H9 (cell line): ENCODE measurements around the gene KCNIP4. TPM values are rescaled to one million over a fixed set of nuclear protein-coding genes. Genes with fewer than 3 reads are reported as not detected.

Experiments used
- DNase-seq: peaks from one replicate; pipeline ENCODE4 v3.0.0-alpha.2; 2017
- H2AFZ ChIP-seq: one replicate; pipeline ENCODE4 v1.6.1; 2013; ENCODE audit warnings: mild to moderate bottlenecking, low read length, control low read depth, moderate library complexity
- H2AK5ac ChIP-seq: 2 replicates; pipeline ENCODE4 v1.6.1; 2013; ENCODE audit warnings: low read length, control low read depth, mixed read lengths; ENCODE audit not compliant: insufficient read length
- H2BK120ac ChIP-seq: one replicate; pipeline ENCODE4 v1.6.1; 2013; ENCODE audit warnings: low read depth, mild to moderate bottlenecking, low read length, control low read depth, inconsistent platforms; ENCODE audit not compliant: poor library complexity, severe bottlenecking
- H2BK12ac ChIP-seq: 2 replicates; pipeline ENCODE4 v1.6.1; 2013; ENCODE audit warnings: low read length, control low read depth, mixed read lengths, low read depth; ENCODE audit not compliant: insufficient read length
- H2BK15ac ChIP-seq: 2 replicates; pipeline ENCODE4 v1.6.1; 2013; ENCODE audit warnings: low read depth, low read length, control low read depth
- H2BK20ac ChIP-seq: one replicate; pipeline ENCODE4 v1.6.1; 2013; ENCODE audit warnings: low read depth, mild to moderate bottlenecking, low read length, control low read depth, inconsistent platforms; ENCODE audit not compliant: poor library complexity, severe bottlenecking
- H2BK5ac ChIP-seq: 2 replicates; pipeline ENCODE4 v1.6.1; 2013; ENCODE audit warnings: low read length, control low read depth, mixed read lengths; ENCODE audit not compliant: insufficient read length
- H3K14ac ChIP-seq: 2 replicates; pipeline ENCODE4 v1.6.1; 2013; ENCODE audit warnings: low read length, control low read depth; ENCODE audit not compliant: insufficient read depth
- H3K18ac ChIP-seq: 2 replicates; pipeline ENCODE4 v1.6.1; 2013; ENCODE audit warnings: low read depth, mild to moderate bottlenecking, mixed read lengths, low read length, control low read depth; ENCODE audit not compliant: insufficient read length
- H3K23ac ChIP-seq: 2 replicates; pipeline ENCODE4 v1.6.1; 2013; ENCODE audit warnings: low read length, control low read depth, mixed read lengths, low read depth; ENCODE audit not compliant: insufficient read length
- H3K23me2 ChIP-seq: 2 replicates; pipeline ENCODE4 v1.6.1; 2013; ENCODE audit warnings: low read depth, mild to moderate bottlenecking, mixed read lengths, low read length, control low read depth; ENCODE audit not compliant: insufficient read length, poor library complexity, severe bottlenecking
- H3K27ac ChIP-seq: 2 replicates; pipeline ENCODE4 v1.5.1; 2013; ENCODE audit warnings: low read length, control low read depth, mixed read lengths, low read depth; ENCODE audit not compliant: insufficient read length
- H3K27me3 ChIP-seq: 2 replicates; pipeline ENCODE4 v1.6.1; 2013; ENCODE audit warnings: low read length, control low read depth, inconsistent platforms; ENCODE audit not compliant: insufficient read depth
- H3K4ac ChIP-seq: 2 replicates; pipeline ENCODE4 v1.6.1; 2013; ENCODE audit warnings: low read depth, mild to moderate bottlenecking, control low read depth, inconsistent platforms, low read length, moderate library complexity
- H3K4me1 ChIP-seq: 2 replicates; pipeline ENCODE4 v1.6.1; 2013; ENCODE audit warnings: low read length, control low read depth, inconsistent platforms; ENCODE audit not compliant: insufficient read depth
- H3K4me2 ChIP-seq: 2 replicates; pipeline ENCODE4 v1.6.1; 2013; ENCODE audit warnings: low read length, control low read depth, mixed read lengths; ENCODE audit not compliant: insufficient read length, insufficient read depth
- H3K56ac ChIP-seq: 2 replicates; pipeline ENCODE4 v1.6.1; 2013; ENCODE audit warnings: low read depth, mild to moderate bottlenecking, mixed read lengths, low read length, control low read depth; ENCODE audit not compliant: insufficient read length
- H3K79me1 ChIP-seq: 2 replicates; pipeline ENCODE4 v1.6.1; 2013; ENCODE audit warnings: low read depth, mild to moderate bottlenecking, moderate library complexity, low read length, control low read depth, inconsistent platforms; ENCODE audit not compliant: insufficient read depth, poor library complexity, severe bottlenecking
- H3K79me2 ChIP-seq: 2 replicates; pipeline ENCODE4 v1.6.1; 2013; ENCODE audit warnings: low read length, control low read depth, inconsistent platforms; ENCODE audit not compliant: insufficient read depth
- H3K9ac ChIP-seq: 2 replicates; pipeline ENCODE4 v1.6.1; 2013; ENCODE audit warnings: low read length, control low read depth, mixed read lengths; ENCODE audit not compliant: insufficient read length; ENCODE audit errors: extremely low read depth
- H3K9me3 ChIP-seq: one replicate; pipeline ENCODE4 v1.6.1; 2013; ENCODE audit warnings: low read depth, low read length, inconsistent platforms; ENCODE audit not compliant: control insufficient read depth
- H3T11ph ChIP-seq: one replicate; pipeline ENCODE4 v1.6.1; 2013; ENCODE audit warnings: mild to moderate bottlenecking, low read length, control low read depth, inconsistent platforms
- H4K20me1 ChIP-seq: one replicate; pipeline ENCODE4 v1.6.1; 2013; ENCODE audit not compliant: control insufficient read depth, insufficient read length, insufficient read depth
- H4K5ac ChIP-seq: 2 replicates; pipeline ENCODE4 v1.6.1; 2013; ENCODE audit warnings: low read depth, mild to moderate bottlenecking, mixed read lengths, low read length, control low read depth; ENCODE audit not compliant: insufficient read length
- H4K8ac ChIP-seq: replicated peaks from 2 replicates; pipeline ENCODE4 v1.6.1; 2013; ENCODE audit warnings: low read length, control low read depth, mixed read lengths, low read depth; ENCODE audit not compliant: insufficient read length
- H4K91ac ChIP-seq: 2 replicates; pipeline ENCODE4 v1.6.1; 2013; ENCODE audit warnings: low read depth, mild to moderate bottlenecking, moderate library complexity, mixed read lengths, low read length, control low read depth; ENCODE audit not compliant: insufficient read length
- H3K27ac Mint-ChIP-seq, 3 experiments: 2 replicates in 2 of 3; 3 replicates in 1 of 3; pipeline ENCODE4 v1.8.0; 2020 to 2021; ENCODE audit warnings: mixed read lengths in 3 of 3, mild to moderate bottlenecking in 1 of 3, moderate library complexity in 1 of 3
- H3K27me3 Mint-ChIP-seq: 2 replicates; pipeline ENCODE4 v1.8.0; 2021; ENCODE audit warnings: low read depth, mild to moderate bottlenecking, moderate library complexity, mixed read lengths
- H3K36me3 Mint-ChIP-seq, 3 experiments: 2 replicates in 2 of 3; 3 replicates in 1 of 3; pipeline ENCODE4 v1.8.0; 2020 to 2021; ENCODE audit warnings: low read depth in 3 of 3, mixed read lengths in 3 of 3; ENCODE audit not compliant: insufficient read depth in 1 of 3
- H3K4me1 Mint-ChIP-seq, 2 experiments: 2 replicates each; pipeline ENCODE4 v1.8.0; 2020; ENCODE audit warnings: mixed read lengths in 2 of 2
- H3K4me3 Mint-ChIP-seq, 2 experiments: 2 replicates in 1 of 2; 3 replicates in 1 of 2; pipeline ENCODE4 v1.8.0; 2020 to 2021; ENCODE audit warnings: mild to moderate bottlenecking in 2 of 2, mixed read lengths in 2 of 2, moderate library complexity in 1 of 2
- H3K9me3 Mint-ChIP-seq, 2 experiments: 2 replicates in 1 of 2; 3 replicates in 1 of 2; pipeline ENCODE4 v1.8.0; 2020; ENCODE audit warnings: mild to moderate bottlenecking in 2 of 2, mixed read lengths in 2 of 2, moderate library complexity in 1 of 2
- WGBS: extraction: QIAGEN DNeasy Blood & Tissue Kit; methylation state at CpG from one replicate; pipeline ENCODE4 v1.1.7; 2013; ENCODE audit warnings: missing lambda C conversion rate, low lambda C conversion rate, mixed read lengths; ENCODE audit not compliant: insufficient read length; ENCODE audit errors: extremely low coverage; 5-methylcytosine and 5-hydroxymethylcytosine counted together
- total RNA-seq: library from RNA; stranded (reverse); gene quantifications from 2 replicates; pipeline ENCODE4 v1.2.1, GENCODE V29; 2021
- TF ChIP-seq, protein P1 (sequence below): fragments of 200-600 bp; sonication (generic); conservative IDR thresholded peaks from 3 replicates; pipeline ENCODE4 v1.8.0; 2021; ENCODE audit warnings: antibody characterized with exemption, mild to moderate bottlenecking

KCNIP4 gene
- total RNA-seq, 1 experiment from 2014 or later, result not detected

DNA sequence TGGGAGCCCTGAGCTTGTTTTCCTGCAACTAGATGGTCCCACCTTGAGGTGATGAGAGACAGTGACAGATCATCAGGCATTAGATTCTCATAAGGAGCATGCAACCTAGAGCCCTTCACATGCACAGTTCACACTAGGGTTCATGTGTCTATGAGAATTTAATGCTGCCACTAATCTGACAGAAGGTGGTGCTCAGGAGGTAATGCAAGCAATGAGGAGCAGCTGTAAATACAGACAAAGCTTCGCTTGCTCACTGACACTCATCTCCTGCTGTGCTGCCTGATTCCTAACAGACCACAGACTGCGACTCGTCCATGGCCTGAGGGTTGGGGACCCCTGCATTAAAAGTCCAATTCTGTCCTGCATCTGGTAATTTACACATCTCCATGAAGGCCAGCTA lies 141.6 kb downstream of the KCNIP4 start:
- no peak overlapping the region for H3K14ac ChIP-seq
- H2BK120ac ChIP-seq, result no peak overlapping the region
- H3K4me2 ChIP-seq, result no peak overlapping the region
- H3K79me2 ChIP-seq, result no peaks in the 10 kb centered on the region
- H2AFZ ChIP-seq, result no peak overlapping the region
- no CpG with 5 or more reads among the region's 3 CpGs for WGBS
- 0 out of 7 replicates have a peak, but pooled peaks cover 0 to 5% (median 0%) of the 10 kb centered on the region in 3 experiments for H3K36me3 Mint-ChIP-seq
- no peaks in the 10 kb centered on the region for H3K9me3 ChIP-seq
- H4K91ac ChIP-seq, result no peak overlapping the region
- H4K20me1 ChIP-seq, result no peaks in the 10 kb centered on the region
- H2BK15ac ChIP-seq, result no peak overlapping the region
- no peak overlapping the region for H4K8ac ChIP-seq
- no peak overlapping the region for H3K23ac ChIP-seq
- no peaks in the 10 kb centered on the region for H3K27me3 Mint-ChIP-seq
- no peak overlapping the region for H3K18ac ChIP-seq
- no peaks in the 10 kb centered on the region for H3K23me2 ChIP-seq
- no peak overlapping the region for H3T11ph ChIP-seq
- H3K27ac Mint-ChIP-seq, result no peak overlapping the region
- H3K9me3 Mint-ChIP-seq, result peaks cover 8 to 10% of the 10 kb centered on the region in 2 experiments
- H2BK5ac ChIP-seq, result no peak overlapping the region
- no peak overlapping the region for H4K5ac ChIP-seq
- H3K4ac ChIP-seq, result no peak overlapping the region
- DNase-seq, result no peak
- H3K27me3 ChIP-seq, result no peaks in the 10 kb centered on the region
- no peak overlapping the region for H3K4me3 Mint-ChIP-seq
- no peaks in the 10 kb centered on the region for H3K79me1 ChIP-seq
- no peak overlapping the region for H3K56ac ChIP-seq
- H3K4me1 ChIP-seq, result no peaks in the 10 kb centered on the region
- H2BK12ac ChIP-seq, result no peak overlapping the region
- no peak overlapping the region for H2AK5ac ChIP-seq
- no peak overlapping the region for H3K9ac ChIP-seq
- no peaks in the 10 kb centered on the region for H3K4me1 Mint-ChIP-seq
- H3K27ac ChIP-seq, result no peak overlapping the region
- TF ChIP-seq, protein P1, sequence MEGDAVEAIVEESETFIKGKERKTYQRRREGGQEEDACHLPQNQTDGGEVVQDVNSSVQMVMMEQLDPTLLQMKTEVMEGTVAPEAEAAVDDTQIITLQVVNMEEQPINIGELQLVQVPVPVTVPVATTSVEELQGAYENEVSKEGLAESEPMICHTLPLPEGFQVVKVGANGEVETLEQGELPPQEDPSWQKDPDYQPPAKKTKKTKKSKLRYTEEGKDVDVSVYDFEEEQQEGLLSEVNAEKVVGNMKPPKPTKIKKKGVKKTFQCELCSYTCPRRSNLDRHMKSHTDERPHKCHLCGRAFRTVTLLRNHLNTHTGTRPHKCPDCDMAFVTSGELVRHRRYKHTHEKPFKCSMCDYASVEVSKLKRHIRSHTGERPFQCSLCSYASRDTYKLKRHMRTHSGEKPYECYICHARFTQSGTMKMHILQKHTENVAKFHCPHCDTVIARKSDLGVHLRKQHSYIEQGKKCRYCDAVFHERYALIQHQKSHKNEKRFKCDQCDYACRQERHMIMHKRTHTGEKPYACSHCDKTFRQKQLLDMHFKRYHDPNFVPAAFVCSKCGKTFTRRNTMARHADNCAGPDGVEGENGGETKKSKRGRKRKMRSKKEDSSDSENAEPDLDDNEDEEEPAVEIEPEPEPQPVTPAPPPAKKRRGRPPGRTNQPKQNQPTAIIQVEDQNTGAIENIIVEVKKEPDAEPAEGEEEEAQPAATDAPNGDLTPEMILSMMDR, result no peak
- no peak overlapping the region for H2BK20ac ChIP-seq
